Neural cell (in vitro differentiated cells): ENCODE results near the gene ALAS1. TPM values are rescaled to one million over a fixed set of nuclear protein-coding genes. Genes with fewer than 3 reads are reported as not detected.

ENCODE experiments used
- H2AFZ ChIP-seq: fragments of 200-600, 300-800 bp; sonication (generic), shearing (Covaris generic); 2 replicates; pipeline ENCODE4 v1.6.0; 2014; ENCODE audit warnings: low read depth, mild to moderate bottlenecking, antibody characterized with exemption, low read length, moderate library complexity
- H3F3A ChIP-seq: fragments of 200-600 bp; shearing (Covaris generic); 2 replicates; pipeline ENCODE4 v1.6.1; 2016; ENCODE audit warnings: mild to moderate bottlenecking, moderate library complexity, mixed read lengths, antibody characterized with exemption, low read length; ENCODE audit not compliant: insufficient read depth, poor library complexity, severe bottlenecking
- H3K27ac ChIP-seq: fragments of 200-600, 300-800 bp; sonication (generic), shearing (Covaris generic); 2 replicates; pipeline ENCODE4 v1.5.1; 2014; ENCODE audit warnings: mild to moderate bottlenecking, low read length, moderate library complexity
- H3K27me3 ChIP-seq: fragments of 300-800, 200-600 bp; sonication (generic), shearing (Covaris generic); 2 replicates; pipeline ENCODE4 v1.6.0; 2014; ENCODE audit warnings: mild to moderate bottlenecking, low read depth, low read length, moderate library complexity; ENCODE audit not compliant: insufficient read depth
- H3K36me3 ChIP-seq: fragments of 300-800, 200-600 bp; sonication (generic), shearing (Covaris generic); 2 replicates; pipeline ENCODE4 v1.5.1; 2014; ENCODE audit warnings: mild to moderate bottlenecking, antibody characterized with exemption, low read length, moderate library complexity; ENCODE audit not compliant: insufficient read depth
- H3K4me2 ChIP-seq: fragments of 300-800, 200-600 bp; sonication (generic), shearing (Covaris generic); 2 replicates; pipeline ENCODE4 v1.6.0; 2014; ENCODE audit warnings: mild to moderate bottlenecking, low read length
- H3K4me3 ChIP-seq: fragments of 300-800, 200-600 bp; sonication (generic), shearing (Covaris generic); 2 replicates; pipeline ENCODE4 v1.5.1; 2014; ENCODE audit warnings: mild to moderate bottlenecking, low read length, moderate library complexity
- H3K79me2 ChIP-seq: fragments of 200-600 bp; shearing (Covaris generic); replicated peaks from 2 replicates; pipeline ENCODE4 v1.6.0; 2014; ENCODE audit warnings: mild to moderate bottlenecking, low read length, moderate library complexity; ENCODE audit not compliant: insufficient read depth
- H3K9ac ChIP-seq: fragments of 300-800, 200-600 bp; sonication (generic), shearing (Covaris generic); 2 replicates; pipeline ENCODE4 v1.6.1; 2016; ENCODE audit warnings: mild to moderate bottlenecking, low read length, mixed read lengths
- H3K9me2 ChIP-seq: fragments of 200-600 bp; shearing (Covaris generic); 2 replicates; pipeline ENCODE4 v1.6.1; 2016; ENCODE audit warnings: mild to moderate bottlenecking, low read length, mixed read lengths; ENCODE audit not compliant: insufficient read depth
- H3K9me3 ChIP-seq: fragments of 200-600, 300-800 bp; sonication (generic), shearing (Covaris generic); 2 replicates; pipeline ENCODE4 v1.6.1; 2016; ENCODE audit warnings: mild to moderate bottlenecking, mixed run types, low read length, moderate library complexity, mixed read lengths
- H4K20me1 ChIP-seq: fragments of 200-600 bp; shearing (Covaris generic); 2 replicates; pipeline ENCODE4 v1.6.1; 2016; ENCODE audit warnings: mild to moderate bottlenecking, mixed run types; ENCODE audit not compliant: insufficient read depth
- CTCF ChIP-seq: fragments of 450-650 bp; IDR thresholded peaks from 2 replicates; pipeline ENCODE4 v1.5.1; 2014; ENCODE audit warnings: antibody characterized with exemption, mild to moderate bottlenecking, moderate library complexity; ENCODE audit not compliant: poor library complexity, severe bottlenecking
- EP300 ChIP-seq: fragments of 450-650 bp; conservative IDR thresholded peaks from 2 replicates; pipeline ENCODE4 v1.6.1; 2014; ENCODE audit warnings: antibody characterized with exemption, mild to moderate bottlenecking, moderate library complexity; ENCODE audit not compliant: poor library complexity, severe bottlenecking
- EZH2 ChIP-seq: fragments of 200-600, 300-800 bp; shearing (Covaris generic), sonication (generic); IDR thresholded peaks from 2 replicates; pipeline ENCODE4 v1.6.1; 2014; ENCODE audit warnings: antibody characterized with exemption, low read length, borderline replicate concordance, mild to moderate bottlenecking; ENCODE audit not compliant: insufficient read depth, poor library complexity, severe bottlenecking
- MXI1 ChIP-seq: fragments of 450-650 bp; conservative IDR thresholded peaks from 2 replicates; pipeline ENCODE4 v1.6.1; 2014; ENCODE audit warnings: antibody characterized with exemption, mild to moderate bottlenecking; ENCODE audit not compliant: poor library complexity, severe bottlenecking
- POLR2AphosphoS5 ChIP-seq: IDR thresholded peaks from 2 replicates; pipeline ENCODE4 v1.6.1; 2012
- RAD21 ChIP-seq: fragments of 450-650 bp; conservative IDR thresholded peaks from 2 replicates; pipeline ENCODE4 v1.6.1; 2014; ENCODE audit warnings: antibody characterized with exemption, mild to moderate bottlenecking, moderate library complexity
- REST ChIP-seq: IDR thresholded peaks from 2 replicates; pipeline ENCODE4 v1.6.1; 2012; ENCODE audit warnings: borderline replicate concordance
- SMC3 ChIP-seq: fragments of 450-650 bp; conservative IDR thresholded peaks from 2 replicates; pipeline ENCODE4 v1.6.1; 2014; ENCODE audit warnings: antibody characterized with exemption, mild to moderate bottlenecking, moderate library complexity; ENCODE audit not compliant: poor library complexity
- TAF1 ChIP-seq: IDR thresholded peaks from 2 replicates; pipeline ENCODE4 v1.6.1; 2012; ENCODE audit warnings: low read depth
- polyA plus RNA-seq: library from polyadenylated mRNA; depleted of rRNA; stranded (reverse); fragments of >200 nt; gene quantifications from 2 replicates; pipeline ENCODE4 v1.2.3, GENCODE V29; 2014

Gene ALAS1
- polyA plus RNA-seq, 1 donor from 2014 or later: 66.0 TPM

DNA sequence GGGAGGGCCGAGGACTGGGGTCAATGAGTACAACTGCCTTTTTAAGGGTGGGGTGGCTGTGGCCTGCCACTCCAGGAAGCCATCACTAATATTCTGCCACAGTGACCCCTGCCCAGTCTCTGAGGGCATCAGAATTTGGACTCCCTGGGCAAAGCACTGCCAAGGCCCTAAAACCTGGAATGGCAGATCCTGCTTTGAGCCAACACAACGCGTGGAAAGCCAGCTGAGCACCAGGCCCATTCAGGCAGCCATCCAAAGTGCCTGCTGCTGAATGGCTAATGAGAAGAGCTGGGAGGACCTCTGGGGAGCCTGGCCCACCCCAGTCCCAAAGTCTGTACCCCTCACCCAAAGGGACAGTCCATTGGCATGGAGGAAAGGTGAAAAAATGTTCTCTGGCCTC, 36.0 kb downstream of the ALAS1 start:
- no peak overlapping the region for H3K4me2 ChIP-seq
- no peak overlapping the region for H3K9ac ChIP-seq
- H4K20me1 ChIP-seq: no peaks in the 10 kb centered on the region
- peaks cover 13% of the 10 kb centered on the region for H3K79me2 ChIP-seq
- no peak overlapping the region for H3K4me3 ChIP-seq
- no peaks in the 10 kb centered on the region for H3F3A ChIP-seq
- no peak overlapping the region for H3K27ac ChIP-seq
- no peak overlapping the region for H2AFZ ChIP-seq
- H3K9me2 ChIP-seq: no peaks in the 10 kb centered on the region
- H3K9me3 ChIP-seq: no peaks in the 10 kb centered on the region
- no peaks in the 10 kb centered on the region for H3K27me3 ChIP-seq
- no peak for TF ChIP-seq SMC3
- no peak for TF ChIP-seq CTCF
- peaks cover 8% of the 10 kb centered on the region for H3K36me3 ChIP-seq

GRCh38 chr3:52234516-52235447, 36.8 kb downstream of the ALAS1 start:
- H4K20me1 ChIP-seq: no peaks in the 10 kb centered on the region

More at GRCh38 chr3:52234516-52235447, 36.8 kb downstream of the ALAS1 start:
- H3K79me2 ChIP-seq: peaks cover 13% of the 10 kb centered on the region
- H3K9ac ChIP-seq: no peak overlapping the region
- H3F3A ChIP-seq: no peaks in the 10 kb centered on the region
- H3K36me3 ChIP-seq: peaks cover 8% of the 10 kb centered on the region
- H3K4me2 ChIP-seq: no peak overlapping the region
- no peak overlapping the region for H2AFZ ChIP-seq
- H3K27ac ChIP-seq: no peak overlapping the region
- no peaks in the 10 kb centered on the region for H3K9me3 ChIP-seq
- H3K27me3 ChIP-seq: no peaks in the 10 kb centered on the region
- TF ChIP-seq EZH2: no peak
- TF ChIP-seq MXI1: no peak
- no peak for TF ChIP-seq RAD21
- no peak for TF ChIP-seq TAF1
- TF ChIP-seq POLR2AphosphoS5: no peak
- no peak for TF ChIP-seq REST
- TF ChIP-seq EP300: no peak
- no peak for TF ChIP-seq CTCF
- no peak for TF ChIP-seq SMC3
- no peaks in the 10 kb centered on the region for H3K9me2 ChIP-seq
- no peak overlapping the region for H3K4me3 ChIP-seq
